B cell (primary cell): Measurements from ENCODE around the gene DGKA.

Source experiments
- EZH2 ChIP-seq: IDR thresholded peaks from 2 replicates; pipeline ENCODE4 v1.6.1; 2012; ENCODE audit warnings: borderline replicate concordance, low read depth, mild to moderate bottlenecking, moderate library complexity, low read length; ENCODE audit not compliant: insufficient read depth, poor library complexity, severe bottlenecking
- TF ChIP-seq, protein P1 (sequence below): fragments of 200-600 bp; IDR thresholded peaks from one replicate; pipeline ENCODE4 v1.8.0; 2022; ENCODE audit warnings: antibody characterized with exemption, mild to moderate bottlenecking

DNA sequence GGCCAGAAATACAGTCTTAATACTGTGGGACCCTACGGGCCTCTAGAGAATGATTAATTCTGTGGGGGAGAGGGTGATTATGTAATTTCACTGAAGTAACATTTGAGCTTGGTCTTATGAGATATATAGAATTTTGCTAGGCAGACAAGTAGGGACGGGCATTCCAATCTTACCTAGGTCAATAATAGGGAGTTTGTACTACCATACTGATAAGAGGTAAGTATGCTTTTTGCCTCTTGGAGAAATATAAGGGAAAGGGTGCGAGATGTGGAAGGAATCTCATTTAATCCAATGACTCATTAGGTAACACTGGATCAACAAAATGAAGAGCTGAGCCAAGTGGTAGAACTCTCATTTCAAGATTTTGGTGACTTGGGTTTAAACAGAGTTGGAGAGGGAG lies 48.1 kb downstream of the DGKA start:
- no peak for TF ChIP-seq EZH2
- TF ChIP-seq, protein P1, sequence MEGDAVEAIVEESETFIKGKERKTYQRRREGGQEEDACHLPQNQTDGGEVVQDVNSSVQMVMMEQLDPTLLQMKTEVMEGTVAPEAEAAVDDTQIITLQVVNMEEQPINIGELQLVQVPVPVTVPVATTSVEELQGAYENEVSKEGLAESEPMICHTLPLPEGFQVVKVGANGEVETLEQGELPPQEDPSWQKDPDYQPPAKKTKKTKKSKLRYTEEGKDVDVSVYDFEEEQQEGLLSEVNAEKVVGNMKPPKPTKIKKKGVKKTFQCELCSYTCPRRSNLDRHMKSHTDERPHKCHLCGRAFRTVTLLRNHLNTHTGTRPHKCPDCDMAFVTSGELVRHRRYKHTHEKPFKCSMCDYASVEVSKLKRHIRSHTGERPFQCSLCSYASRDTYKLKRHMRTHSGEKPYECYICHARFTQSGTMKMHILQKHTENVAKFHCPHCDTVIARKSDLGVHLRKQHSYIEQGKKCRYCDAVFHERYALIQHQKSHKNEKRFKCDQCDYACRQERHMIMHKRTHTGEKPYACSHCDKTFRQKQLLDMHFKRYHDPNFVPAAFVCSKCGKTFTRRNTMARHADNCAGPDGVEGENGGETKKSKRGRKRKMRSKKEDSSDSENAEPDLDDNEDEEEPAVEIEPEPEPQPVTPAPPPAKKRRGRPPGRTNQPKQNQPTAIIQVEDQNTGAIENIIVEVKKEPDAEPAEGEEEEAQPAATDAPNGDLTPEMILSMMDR = no peak
